Skin epidermis (tissue), 12 donors: ENCODE data around the gene CLPSL2.
A peak's percentile ranks its signal among the peaks of the same experiment; 100 is the strongest.

ENCODE experiments used
- H3K27ac ChIP-seq, 21 experiments: fragments of 200-600 bp; sonication (generic) in 11 of 21; one replicate each; pipeline ENCODE4 v1.5.0; 2020; ENCODE audit warnings: mild to moderate bottlenecking in 3 of 21, inconsistent platforms in 2 of 21, moderate library complexity in 2 of 21
- H3K4me3 ChIP-seq, 7 experiments: fragments of 200-600 bp; sonication (generic) in 2 of 7; one replicate each; pipeline ENCODE4 v1.5.0; 2020; ENCODE audit warnings: inconsistent platforms in 2 of 7, mild to moderate bottlenecking in 2 of 7, moderate library complexity in 1 of 7

Gene CLPSL2

DNA sequence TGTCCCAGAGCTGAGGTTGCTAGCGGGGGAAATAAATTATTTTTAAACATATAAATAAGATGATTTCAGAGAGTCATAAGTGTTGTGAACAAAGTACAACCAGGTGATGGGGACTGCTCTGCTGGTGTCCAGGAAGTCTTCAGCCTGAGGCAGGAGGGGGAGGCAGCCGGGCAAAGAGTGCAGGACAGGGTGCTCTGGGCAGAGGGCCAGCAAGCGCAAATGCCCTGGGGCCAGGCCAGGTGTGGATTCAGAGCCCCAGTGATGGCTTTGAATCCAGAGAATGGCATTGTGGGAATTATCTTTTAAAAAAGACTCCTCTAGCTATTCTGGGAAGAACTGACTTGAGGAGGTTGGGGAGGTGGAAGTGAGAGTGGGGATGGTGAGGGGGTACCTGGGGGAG lies 6.0 kb downstream of the CLPSL2 start:
- H3K27ac ChIP-seq, result no peak overlapping the region
- H3K4me3 ChIP-seq, result no peak overlapping the region

GRCh38 chr6:35784200-35784599 lies 7.8 kb downstream of the CLPSL2 start:
- no peak overlapping the region for H3K4me3 ChIP-seq

DNA sequence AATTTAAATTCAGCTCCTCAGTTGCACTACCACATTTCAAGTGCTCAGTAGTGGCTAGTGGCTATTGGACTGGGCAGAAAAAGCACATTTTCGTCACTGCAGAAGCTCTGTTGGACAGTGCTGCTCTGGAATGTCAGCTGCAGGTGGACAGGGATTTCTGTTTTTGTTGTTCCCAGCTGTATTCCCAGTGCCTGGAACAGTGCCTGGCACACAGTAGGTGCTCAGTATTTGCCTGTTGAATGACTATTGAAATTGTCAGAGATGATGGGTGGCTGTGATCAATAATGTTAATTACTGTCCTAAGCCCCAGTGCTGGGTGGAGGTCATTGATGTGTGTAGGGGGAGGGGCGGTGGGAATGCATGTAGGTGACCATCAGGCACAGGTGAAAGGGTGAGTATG lies 9.9 kb downstream of the CLPSL2 start:
- Histone ChIP-seq H3K4me3 (no peak overlapping the region), H3K27ac (no peak overlapping the region)

More at GRCh38 chr6:35784200-35784599, 7.8 kb downstream of the CLPSL2 start:
- H3K27ac ChIP-seq, result no peak overlapping the region

DNA sequence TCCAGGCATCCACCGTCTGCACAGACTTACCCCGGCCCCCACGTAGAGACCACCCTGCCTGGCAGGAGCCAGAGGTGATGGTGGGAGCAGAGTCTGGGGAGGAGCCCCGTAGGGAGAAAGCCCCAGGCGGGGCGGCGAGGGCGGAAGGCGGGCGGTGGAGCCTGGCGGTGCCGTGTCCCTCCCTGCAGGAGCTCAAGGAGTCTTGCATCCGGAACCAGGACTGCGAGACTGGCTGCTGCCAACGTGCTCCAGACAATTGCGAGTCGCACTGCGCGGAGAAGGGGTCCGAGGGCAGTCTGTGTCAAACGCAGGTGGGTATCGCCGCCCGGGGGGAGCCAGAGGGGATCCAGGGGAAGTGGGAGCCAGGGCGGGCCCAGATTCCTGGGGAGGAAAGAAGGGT lies 10.4 kb downstream of the CLPSL2 start:
- H3K4me3 ChIP-seq, result no peak overlapping the region

DNA sequence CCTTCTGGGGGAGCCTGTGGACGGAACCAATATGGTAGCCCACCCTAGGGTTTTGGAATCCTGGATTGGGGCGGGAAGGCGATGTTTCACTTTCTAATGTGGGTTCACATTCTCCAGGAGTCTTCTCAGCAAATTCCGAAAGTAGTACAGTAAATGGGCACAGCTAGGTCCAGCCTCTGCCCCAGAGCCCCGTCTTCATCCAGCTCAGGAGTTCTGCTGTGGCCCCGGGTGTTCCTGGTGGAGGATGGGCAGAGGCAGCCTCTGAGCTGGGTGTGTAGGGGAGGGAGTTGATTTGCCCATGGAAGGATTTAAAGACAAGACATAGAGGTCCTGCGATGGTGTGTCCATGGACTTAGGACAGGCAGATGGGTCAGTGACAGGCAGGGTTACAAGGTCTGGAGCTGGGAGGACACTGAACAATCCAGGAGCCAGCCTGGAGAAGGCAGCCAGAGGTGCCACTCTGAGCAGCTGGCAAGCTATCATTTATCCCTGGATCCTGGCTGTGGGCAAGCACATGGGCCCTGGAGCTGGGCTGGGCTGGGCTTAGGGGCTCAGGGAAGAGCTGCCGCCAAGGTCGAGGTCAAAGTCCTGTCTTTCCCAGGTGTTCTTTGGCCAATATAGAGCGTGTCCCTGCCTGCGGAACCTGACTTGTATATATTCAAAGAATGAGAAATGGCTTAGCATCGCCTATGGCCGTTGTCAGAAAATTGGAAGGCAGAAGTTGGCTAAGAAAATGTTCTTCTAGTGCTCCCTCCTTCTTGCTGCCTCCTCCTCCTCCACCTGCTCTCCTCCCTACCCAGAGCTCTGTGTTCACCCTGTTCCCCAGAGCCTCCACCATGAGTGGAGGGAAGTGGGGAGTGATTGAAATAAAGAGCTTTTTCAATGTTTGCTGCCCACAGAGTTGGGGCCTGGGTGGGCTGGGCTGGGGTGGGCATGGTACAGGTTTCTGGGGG lies 11.1 kb downstream of the CLPSL2 start:
- no peak overlapping the region for H3K27ac ChIP-seq
- no peak overlapping the region for H3K4me3 ChIP-seq

More for the DNA sequence above, 10.4 kb downstream of the CLPSL2 start:
- no peak overlapping the region for H3K27ac ChIP-seq

DNA sequence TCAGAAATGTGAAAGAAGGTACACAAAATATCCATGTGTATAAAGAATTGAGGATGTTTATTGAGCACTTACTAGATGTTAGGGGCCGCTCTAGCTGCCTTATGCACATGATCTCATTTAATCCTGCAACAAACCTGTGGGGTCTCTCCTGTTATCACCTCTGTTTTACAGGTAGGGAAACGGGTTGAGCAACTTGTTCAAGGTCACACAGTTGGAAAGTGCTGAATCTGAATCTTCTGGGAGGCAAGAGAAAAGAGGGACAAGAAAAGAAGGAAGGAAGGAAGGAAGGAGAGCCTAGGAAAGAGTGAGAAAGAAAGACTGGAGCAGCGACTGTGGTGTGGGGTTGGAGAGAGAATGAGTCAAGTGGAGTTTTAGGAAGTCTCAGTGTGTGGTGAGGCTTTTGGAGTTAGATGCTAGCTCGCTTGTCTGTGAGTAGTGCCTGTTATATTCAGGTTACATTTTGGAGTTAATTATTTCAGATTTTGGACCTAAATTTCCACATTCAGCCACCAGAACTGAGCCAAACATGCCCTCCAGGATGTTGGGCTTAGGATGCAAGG lies 12.1 kb downstream of the CLPSL2 start:
- Histone ChIP-seq H3K4me3 (no peak overlapping the region), H3K27ac (no peak overlapping the region)

GRCh38 chr6:35790683-35791082 lies 14.3 kb downstream of the CLPSL2 start:
- H3K4me3 ChIP-seq, result no peak overlapping the region

GRCh38 chr6:35794536-35795452 lies 18.4 kb downstream of the CLPSL2 start:
- no peak overlapping the region for H3K4me3 ChIP-seq
- H3K27ac ChIP-seq, result no peak overlapping the region

More at GRCh38 chr6:35790683-35791082, 14.3 kb downstream of the CLPSL2 start:
- H3K27ac ChIP-seq, result no peak overlapping the region

- H3K27ac ChIP-seq, result no peak overlapping the region
- H3K4me3 ChIP-seq, result no peak overlapping the region
These were observed 19.2 kb downstream of the CLPSL2 start for GRCh38 chr6:35795453-35796071.

DNA sequence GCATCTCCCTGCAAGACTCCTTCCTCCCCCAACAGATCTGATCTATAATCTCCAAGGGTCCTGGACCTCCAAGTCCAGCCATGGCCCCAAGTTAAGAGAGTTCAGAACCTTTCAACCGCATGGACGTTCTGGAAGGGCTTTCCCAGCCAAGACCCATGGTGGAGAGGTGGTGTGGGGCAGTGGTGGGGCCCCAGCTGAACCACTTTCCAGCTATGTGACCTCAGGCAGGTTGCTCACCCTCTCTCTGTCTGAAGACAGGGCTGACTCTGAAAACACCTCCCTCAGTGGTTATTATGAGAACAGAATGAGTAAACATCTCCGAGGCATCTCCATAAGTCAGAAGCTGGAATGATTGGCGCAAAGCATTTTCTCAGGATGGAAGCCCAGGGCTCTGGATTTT lies 19.8 kb downstream of the CLPSL2 start:
- no peak overlapping the region for H3K27ac ChIP-seq

GRCh38 chr6:35797837-35798526 lies 21.6 kb downstream of the CLPSL2 start:
- H3K27ac ChIP-seq, result no peak overlapping the region

More for the DNA sequence above, 19.8 kb downstream of the CLPSL2 start:
- H3K4me3 ChIP-seq, result no peak overlapping the region

DNA sequence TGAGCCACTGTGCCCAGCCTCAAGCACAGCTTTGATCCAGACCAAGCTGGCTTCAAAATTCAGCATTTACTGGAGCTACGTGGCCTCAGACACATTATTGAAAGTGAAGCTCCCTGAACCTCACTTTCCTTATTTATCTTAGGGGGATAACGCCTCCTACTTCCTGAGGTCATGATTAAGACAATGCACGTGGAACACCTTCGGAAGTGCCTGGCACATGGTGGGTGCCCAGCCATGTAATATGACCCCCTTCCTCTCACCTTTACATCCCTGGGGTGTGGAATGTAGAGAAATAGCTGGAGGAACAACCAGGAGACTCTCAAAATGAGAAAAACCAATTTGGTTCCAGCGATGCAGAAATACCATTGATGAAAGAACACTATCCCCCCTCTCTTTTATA lies 22.3 kb downstream of the CLPSL2 start:
- Histone ChIP-seq H3K27ac (no peak overlapping the region), H3K4me3 (no peak overlapping the region)

More at GRCh38 chr6:35797837-35798526, 21.6 kb downstream of the CLPSL2 start:
- H3K4me3 ChIP-seq, result no peak overlapping the region

- Histone ChIP-seq H3K27ac (no peak overlapping the region), H3K4me3 (no peak overlapping the region)
These were observed 24.8 kb downstream of the CLPSL2 start for GRCh38 chr6:35801148-35801547.

GRCh38 chr6:35804996-35805736 lies 28.8 kb downstream of the CLPSL2 start, which contains the start of gene LHFPL5:
TSS of gene LHFPL5 (plus strand) at chr6:35805352. CDS start at chr6:35805671, 319 bp downstream.
- H3K4me3 ChIP-seq, result no peak within 1 kb of the TSS
- H3K27ac ChIP-seq, result no peak within 1 kb of the TSS

DNA sequence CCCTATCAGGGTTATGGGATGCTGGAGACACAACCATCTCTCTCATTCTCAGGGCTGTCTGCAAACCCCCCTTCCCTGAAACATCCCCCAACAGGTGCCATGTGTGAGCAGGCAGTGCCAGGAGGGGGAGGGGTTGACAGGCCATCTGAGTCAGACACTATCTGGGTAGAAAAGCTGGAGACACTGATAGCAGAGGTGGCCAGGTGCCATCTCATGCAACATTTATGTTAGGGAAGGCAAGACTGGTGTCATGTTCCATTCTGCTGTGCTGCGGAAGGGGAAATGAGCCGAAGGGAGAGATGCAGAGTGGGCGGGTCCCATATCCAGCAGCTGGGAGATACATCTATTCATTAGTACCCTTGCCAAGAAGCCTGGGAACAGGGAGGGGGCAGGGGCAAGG lies 32.3 kb downstream of the CLPSL2 start:
- Histone ChIP-seq H3K4me3 (no peak overlapping the region), H3K27ac (no peak overlapping the region)

DNA sequence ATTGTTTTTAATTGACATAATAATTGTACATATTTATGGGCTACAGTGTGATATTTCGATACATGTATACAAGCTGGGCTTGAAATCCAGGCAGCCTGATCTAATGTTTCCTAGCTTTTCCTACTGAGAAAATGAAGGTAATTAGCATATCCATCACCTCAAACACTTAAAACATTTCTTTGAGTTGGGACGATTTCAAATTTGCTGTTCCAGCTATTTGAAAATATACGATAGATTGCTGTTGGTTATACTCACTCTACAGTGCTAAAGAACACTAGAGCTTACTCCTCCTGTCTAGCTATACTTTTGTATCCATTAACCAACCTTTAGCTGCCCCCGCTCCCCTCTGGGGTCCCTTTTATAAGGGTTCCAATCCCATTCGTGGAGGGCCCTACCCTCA lies 33.4 kb downstream of the CLPSL2 start:
- no peak overlapping the region for H3K4me3 ChIP-seq

DNA sequence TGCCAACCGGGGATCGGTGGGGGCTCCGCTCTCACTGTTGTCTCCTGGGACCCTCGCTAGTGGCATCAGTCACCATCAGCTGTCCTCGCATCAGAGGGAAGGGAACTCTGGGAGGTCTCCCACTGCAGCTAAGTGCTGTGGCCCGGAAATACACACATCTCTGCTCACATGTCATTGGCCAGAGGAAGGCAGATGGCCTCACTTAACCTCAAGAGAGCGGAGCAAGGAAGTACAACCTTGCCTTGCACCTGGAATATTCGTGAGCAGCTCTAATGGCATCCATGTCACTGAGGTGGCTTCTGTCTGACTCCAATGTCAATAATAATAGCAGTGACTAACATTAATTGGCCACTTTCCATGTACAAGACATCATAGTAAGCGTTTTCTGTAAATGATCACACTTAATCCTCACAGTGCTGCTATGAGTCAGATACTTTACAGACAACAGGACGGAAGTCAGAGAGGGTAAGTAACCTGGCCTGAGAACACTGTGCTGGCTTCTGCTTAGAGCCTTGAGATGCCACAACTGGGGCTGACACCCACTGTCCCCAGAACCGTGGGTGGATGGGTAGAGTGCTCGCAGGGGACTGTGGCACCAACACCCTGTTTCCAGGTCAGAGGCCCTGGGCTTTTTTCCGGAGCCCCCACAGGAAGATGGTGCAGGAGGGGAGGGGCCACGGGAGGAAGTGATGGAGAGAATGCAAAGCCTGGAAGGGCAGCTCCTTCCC lies 34.7 kb downstream of the CLPSL2 start:
- Histone ChIP-seq H3K27ac (peak overlapping the region in 1 of 21 experiments; percentile 7), H3K4me3 (no peak overlapping the region)

More for the DNA sequence above, 33.4 kb downstream of the CLPSL2 start:
- no peak overlapping the region for H3K27ac ChIP-seq

DNA sequence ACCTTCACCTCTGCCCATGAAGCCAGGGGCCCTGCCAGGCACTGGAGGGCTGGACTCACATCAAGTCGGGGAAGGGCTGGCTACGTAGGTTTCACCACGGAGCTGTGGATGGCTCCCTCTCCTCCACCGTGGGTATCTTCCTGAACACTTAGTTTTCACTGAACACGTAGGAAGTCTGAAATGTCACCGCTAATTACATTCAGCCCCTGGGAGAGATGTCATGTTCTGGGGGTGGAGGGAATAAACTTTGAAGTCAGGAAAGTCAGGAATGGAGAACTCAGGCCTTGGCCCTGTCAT lies 35.2 kb downstream of the CLPSL2 start:
- Histone ChIP-seq H3K4me3 (no peak overlapping the region), H3K27ac (no peak overlapping the region)
